ENCODE results near the gene EHD4. TPM values are rescaled to one million over a fixed set of nuclear protein-coding genes. Genes with fewer than 3 reads are reported as not detected.

EHD4 gene
- total RNA-seq, 1 donor from 2014 or later = 30.2 TPM

GRCh38 chr15:41897363-41897799, 75.0 kb downstream of the EHD4 start:
- TF ChIP-seq CTCF (conservative IDR thresholded peaks at IDR 0.05; ENCODE audit: low read depth, low read length) = no peak
- no peak for DNase-seq (ENCODE audit: low read depth)
- no peak overlapping the region for H3K4me3 ChIP-seq (ENCODE audit: low read depth, low read length)

GRCh38 chr15:41896566-41896965, 75.8 kb downstream of the EHD4 start:
- no peak for DNase-seq (ENCODE audit: low read depth)
- H3K4me3 ChIP-seq (ENCODE audit: low read depth, low read length) = no peak overlapping the region
- TF ChIP-seq CTCF (conservative IDR thresholded peaks at IDR 0.05; ENCODE audit: low read depth, low read length) = no peak

- no peak for DNase-seq (ENCODE audit: low read depth)
- no peak overlapping the region for H3K4me3 ChIP-seq (ENCODE audit: low read depth, low read length)
- no peak for TF ChIP-seq CTCF (conservative IDR thresholded peaks at IDR 0.05; ENCODE audit: low read depth, low read length)
These were observed 76.4 kb downstream of the EHD4 start for GRCh38 chr15:41895957-41896356.

- TF ChIP-seq CTCF (conservative IDR thresholded peaks at IDR 0.05; ENCODE audit: low read depth, low read length) = no peak
- no peak for DNase-seq (ENCODE audit: low read depth)
- H3K4me3 ChIP-seq (ENCODE audit: low read depth, low read length) = no peak overlapping the region
These were observed 76.9 kb downstream of the EHD4 start for GRCh38 chr15:41895491-41895890.

GRCh38 chr15:41894791-41895463, 77.4 kb downstream of the EHD4 start:
- H3K4me3 ChIP-seq (ENCODE audit: low read depth, low read length) = peak overlapping the region; percentile 7
- DNase-seq (ENCODE audit: low read depth) = peak; percentile 30
- TF ChIP-seq CTCF (conservative IDR thresholded peaks at IDR 0.05; ENCODE audit: low read depth, low read length) = peak; percentile 28

- no peak for DNase-seq (ENCODE audit: low read depth)
- no peak overlapping the region for H3K4me3 ChIP-seq (ENCODE audit: low read depth, low read length)
- TF ChIP-seq CTCF (conservative IDR thresholded peaks at IDR 0.05; ENCODE audit: low read depth, low read length) = no peak
These were observed 78.0 kb downstream of the EHD4 start for GRCh38 chr15:41894251-41894790.

All from epithelial cell of proximal tubule (primary cell).